T-cell (primary cell): ENCODE data around the gene DBN1. TPM values are rescaled to one million over a fixed set of nuclear protein-coding genes. Genes with fewer than 3 reads are reported as not detected.

ENCODE experiments used
- ATAC-seq, 4 experiments: fragments of 200-7000 bp in 3 of 4; fragments of 150-1000 bp in 1 of 4; cut with Tn5 transposase; replicated peaks in 1 of 4; 1 replicate in 3 of 4; 2 replicates in 1 of 4; pipeline ENCODE4 v1.10.0; 2021; ENCODE audit warnings: moderate library complexity in 3 of 4, mild to moderate bottlenecking in 2 of 4, moderate number of reproducible peaks in 1 of 4
- CTCF ChIA-PET, 2 donors: fragments of 300-600 bp; sonication (Branson Sonifier 250); formaldehyde crosslinking; loops; one replicate each; lab custom pipeline; 2022; ENCODE audit warnings: antibody characterized with exemption in 2 of 2; lab: Charles Lee
- POLR2A ChIA-PET, 2 donors: fragments of 300-600 bp; sonication (Branson Sonifier 250); formaldehyde crosslinking; loops; one replicate each; lab custom pipeline; 2022; ENCODE audit warnings: antibody characterized with exemption in 2 of 2; lab: Charles Lee
- DNase-seq, 35 experiments: peaks; one replicate each; pipeline versions ENCODE4 v3.0.0 to v3.0.0-alpha.2; 2013 to 2023
- H3K27ac ChIP-seq: one replicate; pipeline ENCODE4 v1.5.1; 2013; ENCODE audit warnings: low read length
- H3K27me3 ChIP-seq, 2 experiments: replicated peaks in 1 of 2; 1 replicate in 1 of 2; 2 replicates in 1 of 2; pipeline versions ENCODE4 v1.6.1 to v1.7.0; 2013; ENCODE audit warnings: low read length in 1 of 2, mixed read lengths in 1 of 2; ENCODE audit not compliant: control insufficient read depth in 2 of 2, insufficient read depth in 2 of 2; ENCODE audit errors: extremely low read depth in 1 of 2
- H3K36me3 ChIP-seq, 2 donors: 1 replicate in 1 of 2; 2 replicates in 1 of 2; pipeline versions ENCODE4 v1.6.1 to v1.7.0; 2013; ENCODE audit warnings: low read length in 1 of 2; ENCODE audit not compliant: control insufficient read depth in 2 of 2, insufficient read depth in 1 of 2; ENCODE audit errors: extremely low read depth in 1 of 2
- H3K4me1 ChIP-seq, 2 experiments: 1 replicate in 1 of 2; 2 replicates in 1 of 2; pipeline versions ENCODE4 v1.6.1 to v1.7.0; 2013; ENCODE audit warnings: low read length in 2 of 2, mixed read lengths in 1 of 2; ENCODE audit not compliant: insufficient read depth in 2 of 2, control insufficient read depth in 1 of 2; ENCODE audit errors: extremely low read depth in 1 of 2
- H3K4me3 ChIP-seq, 2 donors: 1 replicate in 1 of 2; 2 replicates in 1 of 2; pipeline versions ENCODE4 v1.5.1 to v1.7.0; 2013; ENCODE audit warnings: mild to moderate bottlenecking in 2 of 2, low read length in 1 of 2, moderate library complexity in 1 of 2; ENCODE audit not compliant: control insufficient read depth in 1 of 2; ENCODE audit errors: extremely low read depth in 1 of 2
- H3K9me3 ChIP-seq: 2 replicates; pipeline ENCODE4 v1.7.0; 2013
- H3K27ac Mint-ChIP-seq, 2 donors: one replicate each; pipeline ENCODE4 v1.8.0; 2020 to 2021; ENCODE audit warnings: mild to moderate bottlenecking in 2 of 2, mixed read lengths in 2 of 2
- H3K27me3 Mint-ChIP-seq, 2 donors: one replicate each; pipeline ENCODE4 v1.8.0; 2021 to 2022; ENCODE audit warnings: mixed read lengths in 2 of 2
- H3K36me3 Mint-ChIP-seq: one replicate; pipeline ENCODE4 v1.8.0; 2021; ENCODE audit warnings: mixed read lengths
- H3K4me1 Mint-ChIP-seq, 3 donors: one replicate each; pipeline ENCODE4 v1.8.0; 2020 to 2022; ENCODE audit warnings: mixed read lengths in 3 of 3, mild to moderate bottlenecking in 1 of 3
- H3K4me3 Mint-ChIP-seq, 3 donors: one replicate each; pipeline ENCODE4 v1.8.0; 2020 to 2022; ENCODE audit warnings: mild to moderate bottlenecking in 3 of 3, mixed read lengths in 3 of 3, moderate library complexity in 3 of 3
- H3K9me3 Mint-ChIP-seq, 3 donors: one replicate each; pipeline ENCODE4 v1.8.0; 2020 to 2022; ENCODE audit warnings: mixed read lengths in 3 of 3
- WGBS: methylation state at CpG from one replicate; pipeline ENCODE4 v1.1.5; 2013; ENCODE audit warnings: missing lambda C conversion rate; ENCODE audit not compliant: insufficient coverage; 5-methylcytosine and 5-hydroxymethylcytosine counted together
- total RNA-seq, 35 experiments: library from RNA in 6 of 35; stranded (reverse) in 6 of 35; fragments of 120-200 nt in 1 of 35; gene quantifications; one replicate each; pipeline versions ENCODE4 v1.2.1 to v1.2.4 and lab custom pipeline; 2013 to 2026

Gene DBN1
- total RNA-seq, 5 donors from 2014 or later (not counting 1 experiment from before 2014, with no cell fraction given): 11.6 to 41.3 (median 21.1) TPM

GRCh38 chr5:177445917-177446199 lies 27.6 kb downstream of the DBN1 start:
- H3K27me3 ChIP-seq: peaks cover 0 to 2% of the 10 kb centered on the region in 2 experiments
- peak in 1 of 4 experiments; percentile 2 for ATAC-seq
- peaks cover 19 to 78% of the 10 kb centered on the region in 2 experiments for H3K4me1 ChIP-seq
- no peaks in the 10 kb centered on the region for H3K27me3 Mint-ChIP-seq
- H3K4me1 Mint-ChIP-seq: peaks cover 46 to 57% (median 53%) of the 10 kb centered on the region in 3 donors
- peaks cover 0 to 25% of the 10 kb centered on the region in 2 donors for H3K36me3 ChIP-seq
- no peaks in the 10 kb centered on the region for H3K9me3 Mint-ChIP-seq
- 6% methylated on average over 3 of the region's 8 CpGs for WGBS
- H3K27ac Mint-ChIP-seq: peak overlapping the region; percentile 95
- ChIA-PET CTCF (interaction anchor here (0.6 to 5.0 kb wide), 11 partner anchors 10 to 725 kb away, joined by 3 to 24 read pairs (median 6); partner anchors contain the start of gene GRK6 (in 1 of the 2)), POLR2A (interaction anchor here (0.6 to 3.0 kb wide), 7 partner anchors 9 to 404 kb away, joined by 3 to 27 read pairs (median 5); partner anchors contain the start of gene GRK6 (in 1 of the 2))
- H3K36me3 Mint-ChIP-seq: peaks cover 8% of the 10 kb centered on the region
- H3K9me3 ChIP-seq: no peaks in the 10 kb centered on the region
- peak in 1 of 35 experiments; percentile 60 for DNase-seq
- peak overlapping the region; percentile 72 to 78 (median 72) for H3K4me3 Mint-ChIP-seq
- peak overlapping the region in 1 of 2 donors; percentile 55 for H3K4me3 ChIP-seq
- peak overlapping the region; percentile 87 for H3K27ac ChIP-seq

- CTCF ChIA-PET: interaction anchor here (0.6 to 5.0 kb wide), 13 partner anchors 10 to 726 kb away, joined by 3 to 24 read pairs (median 5); partner anchors contain the start of gene GRK6 (in 1 of the 2)
- 29% methylated on average over 5 of the region's 10 CpGs for WGBS
- H3K4me3 ChIP-seq: no peak overlapping the region
These were observed 28.1 kb downstream of the DBN1 start for GRCh38 chr5:177445052-177445916.

GRCh38 chr5:177444106-177445051 lies 29.1 kb downstream of the DBN1 start:
- peak overlapping the region; percentile 87 for H3K27ac ChIP-seq
- Mint-ChIP-seq H3K4me1 (peaks cover 58 to 63% (median 63%) of the 10 kb centered on the region in 3 donors), H3K36me3 (peaks cover 18% of the 10 kb centered on the region), H3K9me3 (no peaks in the 10 kb centered on the region), H3K27me3 (no peaks in the 10 kb centered on the region), H3K27ac (peak overlapping the region; percentile 95), H3K4me3 (peak overlapping the region; percentile 39 to 72 (median 45))
- peaks cover 28 to 82% of the 10 kb centered on the region in 2 experiments for H3K4me1 ChIP-seq
- no peaks in the 10 kb centered on the region for H3K9me3 ChIP-seq
- ChIA-PET POLR2A (interaction anchor here (0.5 to 3.0 kb wide), 4 partner anchors 8 to 17 kb away, joined by 3 to 27 read pairs (median 3); no protein-coding TSS in a partner anchor), CTCF (interaction anchor here (0.6 to 5.0 kb wide), 8 partner anchors 13 to 54 kb away, joined by 3 to 24 read pairs (median 10); partner anchors contain the start of gene GRK6 (in 1 of the 2))
- H3K36me3 ChIP-seq: peaks cover 12 to 37% of the 10 kb centered on the region in 2 donors
- no peaks in the 10 kb centered on the region for H3K27me3 ChIP-seq
- no peak overlapping the region for H3K4me3 ChIP-seq
- DNase-seq (peak in 13 of 35 experiments; percentile 7 to 77 (median 40)), ATAC-seq (peak in 1 of 4 experiments; percentile 37)
- WGBS: 82% methylated on average over 5 of the region's 7 CpGs

More at GRCh38 chr5:177445052-177445916, 28.1 kb downstream of the DBN1 start:
- ATAC-seq: peak in 1 of 4 experiments; percentile 40
- Mint-ChIP-seq H3K4me3 (peak overlapping the region; percentile 72 to 78 (median 72)), H3K27ac (peak overlapping the region; percentile 95), H3K9me3 (no peaks in the 10 kb centered on the region), H3K4me1 (peaks cover 49 to 55% (median 54%) of the 10 kb centered on the region in 3 donors), H3K27me3 (no peaks in the 10 kb centered on the region), H3K36me3 (peaks cover 9% of the 10 kb centered on the region)
- Histone ChIP-seq H3K4me1 (peaks cover 24 to 81% of the 10 kb centered on the region in 2 experiments), H3K36me3 (peaks cover 5 to 30% of the 10 kb centered on the region in 2 donors), H3K27me3 (peaks cover 0 to 2% of the 10 kb centered on the region in 2 experiments), H3K27ac (peak overlapping the region; percentile 87), H3K9me3 (no peaks in the 10 kb centered on the region)
- POLR2A ChIA-PET: interaction anchor here (0.7 to 3.0 kb wide), 7 partner anchors 9 to 55 kb away, joined by 3 to 27 read pairs (median 5); partner anchors contain the start of gene GRK6 (in 1 of the 2)
- DNase-seq: peak in 9 of 35 experiments; percentile 12 to 83 (median 41)

GRCh38 chr5:177443144-177443983 lies 30.1 kb downstream of the DBN1 start:
- H3K4me3 ChIP-seq: no peak overlapping the region
- no peaks in the 10 kb centered on the region for H3K27me3 ChIP-seq
- DNase-seq (peak in 1 of 35 experiments; percentile 5), ATAC-seq (no peak)
- H3K9me3 ChIP-seq: no peaks in the 10 kb centered on the region
- Mint-ChIP-seq H3K4me3 (no peak overlapping the region), H3K27ac (peak overlapping the region; percentile 95), H3K36me3 (peaks cover 24% of the 10 kb centered on the region), H3K9me3 (no peaks in the 10 kb centered on the region), H3K4me1 (peaks cover 59 to 68% (median 65%) of the 10 kb centered on the region in 3 donors), H3K27me3 (no peaks in the 10 kb centered on the region)
- WGBS: 90% methylated on average over 9 of the region's 15 CpGs
- H3K4me1 ChIP-seq: peaks cover 31 to 83% of the 10 kb centered on the region in 2 experiments
- ChIA-PET CTCF (interaction anchor here (0.7 to 5.0 kb wide), 5 partner anchors 12 to 53 kb away, joined by 3 to 24 read pairs (median 4); no protein-coding TSS in a partner anchor), POLR2A (interaction anchor here in 1 of 2 donors (0.6 to 1.2 kb wide), 2 partner anchors 16 to 71 kb away, joined by 3 read pairs; no protein-coding TSS in a partner anchor)
- H3K27ac ChIP-seq: peak overlapping the region; percentile 87
- peaks cover 12 to 46% of the 10 kb centered on the region in 2 donors for H3K36me3 ChIP-seq

- Mint-ChIP-seq H3K4me1 (peaks cover 61 to 69% (median 67%) of the 10 kb centered on the region in 3 donors), H3K9me3 (no peaks in the 10 kb centered on the region), H3K4me3 (no peak overlapping the region), H3K27ac (peak overlapping the region; percentile 12 to 52), H3K27me3 (no peaks in the 10 kb centered on the region), H3K36me3 (peaks cover 32% of the 10 kb centered on the region)
- ChIA-PET POLR2A (interaction anchor here (0.5 to 0.7 kb wide), 3 partner anchors 10 to 103 kb away, joined by 3 to 5 read pairs (median 3); no protein-coding TSS in a partner anchor), CTCF (no interaction called here)
- 96% methylated on average over 10 of the region's 20 CpGs for WGBS
- ATAC-seq (no peak), DNase-seq (peak in 1 of 35 experiments; percentile 5)
- H3K4me1 ChIP-seq: peaks cover 36 to 82% of the 10 kb centered on the region in 2 experiments
- no peaks in the 10 kb centered on the region for H3K9me3 ChIP-seq
- no peaks in the 10 kb centered on the region for H3K27me3 ChIP-seq
- no peak overlapping the region for H3K27ac ChIP-seq
- H3K4me3 ChIP-seq: no peak overlapping the region
- H3K36me3 ChIP-seq: peaks cover 12 to 57% of the 10 kb centered on the region in 2 donors
These were observed 31.2 kb downstream of the DBN1 start for GRCh38 chr5:177442066-177442826.
